HCT116 (cell line): Measurements from ENCODE around the gene LRRC7. TPM values are rescaled to one million over a fixed set of nuclear protein-coding genes. Genes with fewer than 3 reads are reported as not detected.

Experiments
- ATAC-seq: fragments of 200-7000 bp; cut with Tn5 transposase; 2 replicates; pipeline ENCODE4 v1.9.1; 2020; ENCODE audit warnings: mild to moderate bottlenecking, moderate library complexity
- BruUV-seq: library from RNA; stranded (reverse); fragments of 400-500 nt; replicated peaks from 2 replicates; lab custom pipeline; 2021; lab: Mats Ljungman, UMichigan
- CTCF ChIA-PET: fragments of 300-600 bp; sonication (Branson Sonifier 250); formaldehyde crosslinking; loops from one replicate; lab custom pipeline; 2021; ENCODE audit warnings: antibody characterized with exemption; lab: Charles Lee
- POLR2A ChIA-PET: fragments of 300-600, 350-600 bp; sonication (Branson Sonifier 250); formaldehyde crosslinking; loops from one replicate; lab custom pipeline; 2021; ENCODE audit warnings: antibody characterized with exemption; lab: Charles Lee
- RAD21 ChIA-PET, 2 experiments: fragments of 300-600 bp; sonication (Branson Sonifier 250); formaldehyde crosslinking; loops; one replicate each; lab custom pipeline; 2023; ENCODE audit warnings: low total read pairs in 2 of 2; ENCODE audit not compliant: uncharacterized antibody in 2 of 2, unreplicated experiment in 2 of 2, low non-redundant PET in 1 of 2; lab: Charles Lee
- DNase-seq: peaks from one replicate; pipeline ENCODE4 v3.0.0-alpha.2; 2010; ENCODE audit warnings: low read depth, low spot score
- H2AFZ ChIP-seq: fragments of 200-600 bp; shearing (Covaris generic), sonication (generic); 2 replicates; pipeline ENCODE4 v1.6.1; 2017; ENCODE audit warnings: low read depth, mixed run types, mixed read lengths, antibody characterized with exemption, low read length; ENCODE audit not compliant: poor library complexity, severe bottlenecking
- H3K27ac ChIP-seq: 2 replicates; pipeline ENCODE4 v1.5.1; 2012; ENCODE audit warnings: low read depth, low read length
- H3K27me3 ChIP-seq: fragments of 200-600 bp; sonication (generic); 2 replicates; pipeline ENCODE4 v1.6.1; 2016; ENCODE audit warnings: mixed run types, low read length, mixed read lengths; ENCODE audit not compliant: insufficient read depth
- H3K36me3 ChIP-seq, 2 experiments: fragments of 200-500 bp in 1 of 2; fragments of 200-600 bp in 1 of 2; sonication (Bioruptor generic) in 1 of 2; sonication (generic) in 1 of 2; 2 replicates each; pipeline versions ENCODE4 v1.5.1 to v1.6.1; 2014 to 2016; ENCODE audit warnings: low read length in 2 of 2, inconsistent platforms in 1 of 2, mixed read lengths in 1 of 2, mixed run types in 1 of 2; ENCODE audit not compliant: insufficient read depth in 2 of 2, control insufficient read depth in 1 of 2
- H3K4me1 ChIP-seq, 2 experiments: fragments of 200-600 bp in 1 of 2; sonication (generic) in 1 of 2; 2 replicates each; pipeline versions ENCODE4 v1.5.1 to v1.6.1; 2012 to 2017; ENCODE audit warnings: low read length in 2 of 2, inconsistent platforms in 1 of 2, mild to moderate bottlenecking in 1 of 2, mixed read lengths in 1 of 2, mixed run types in 1 of 2, moderate library complexity in 1 of 2; ENCODE audit not compliant: insufficient read depth in 2 of 2, control insufficient read depth in 1 of 2
- H3K4me2 ChIP-seq: fragments of 200-600 bp; sonication (generic); 2 replicates; pipeline ENCODE4 v1.6.1; 2017; ENCODE audit warnings: mixed run types, low read length, mixed read lengths
- H3K4me3 ChIP-seq, 2 experiments: fragments of 200-600 bp in 1 of 2; sonication (generic) in 1 of 2; replicated peaks in 1 of 2; 2 replicates each; pipeline ENCODE4 v1.5.1; 2011 to 2016; ENCODE audit warnings: low read length in 2 of 2, control low read depth in 1 of 2, low read depth in 1 of 2, mild to moderate bottlenecking in 1 of 2, mixed read lengths in 1 of 2, mixed run types in 1 of 2
- H3K79me2 ChIP-seq: fragments of 200-600 bp; sonication (generic); 2 replicates; pipeline ENCODE4 v1.6.1; 2017; ENCODE audit warnings: mild to moderate bottlenecking, mixed run types, low read length, moderate library complexity, mixed read lengths; ENCODE audit not compliant: insufficient read depth
- H3K9ac ChIP-seq: fragments of 200-600 bp; sonication (generic); 2 replicates; pipeline ENCODE4 v1.6.1; 2016; ENCODE audit warnings: low read length, mixed read lengths
- H3K9me2 ChIP-seq: fragments of 200-600 bp; sonication (generic), shearing (Covaris generic); 2 replicates; pipeline ENCODE4 v1.6.1; 2017; ENCODE audit warnings: mixed run types, mild to moderate bottlenecking, moderate library complexity; ENCODE audit not compliant: insufficient read depth
- H3K9me3 ChIP-seq, 2 experiments: fragments of 200-500 bp in 1 of 2; fragments of 200-600 bp in 1 of 2; sonication (Bioruptor generic) in 1 of 2; sonication (generic) in 1 of 2; 2 replicates each; pipeline ENCODE4 v1.6.1; 2014 to 2017; ENCODE audit warnings: low read length in 2 of 2, mixed read lengths in 2 of 2, inconsistent platforms in 1 of 2, low read depth in 1 of 2, mild to moderate bottlenecking in 1 of 2, mixed run types in 1 of 2, moderate library complexity in 1 of 2; ENCODE audit not compliant: control insufficient read depth in 1 of 2, insufficient read depth in 1 of 2
- H4K20me1 ChIP-seq: fragments of 200-600 bp; sonication (generic), shearing (Covaris generic); 2 replicates; pipeline ENCODE4 v1.6.1; 2017; ENCODE audit warnings: mixed run types, mild to moderate bottlenecking, moderate library complexity; ENCODE audit not compliant: insufficient read depth
- CTCF ChIP-seq, 3 experiments: fragments of 200-600 bp in 1 of 3; sonication (generic) in 1 of 3; IDR thresholded peaks in 2 of 3; conservative IDR thresholded peaks in 1 of 3; 2 replicates each; pipeline ENCODE4 v1.5.1; 2012 to 2017; ENCODE audit warnings: low read depth in 2 of 3, low read length in 2 of 3, antibody characterized with exemption in 1 of 3, borderline replicate concordance in 1 of 3, control low read depth in 1 of 3, mild to moderate bottlenecking in 1 of 3, mixed read lengths in 1 of 3, mixed run types in 1 of 3, moderate library complexity in 1 of 3; ENCODE audit not compliant: insufficient read depth in 1 of 3
- EZH2 ChIP-seq: fragments of 200-600 bp; sonication (generic); IDR thresholded peaks from 2 replicates; pipeline ENCODE4 v1.6.1; 2017; ENCODE audit warnings: antibody characterized with exemption, mixed run types
- POLR2A ChIP-seq: IDR thresholded peaks from 2 replicates; pipeline ENCODE4 v1.7.0; 2011; ENCODE audit warnings: borderline replicate concordance; ENCODE audit not compliant: insufficient read depth, insufficient read length; ENCODE audit errors: extremely low read depth
- POLR2AphosphoS5 ChIP-seq: IDR thresholded peaks from 2 replicates; pipeline ENCODE4 v1.6.1; 2011; ENCODE audit warnings: mild to moderate bottlenecking, low read depth, low read length, moderate library complexity
- RAD21 ChIP-seq: IDR thresholded peaks from 2 replicates; pipeline ENCODE4 v1.6.1; 2012; ENCODE audit warnings: low read depth, mild to moderate bottlenecking
- REST ChIP-seq: IDR thresholded peaks from 2 replicates; pipeline ENCODE4 v1.6.1; 2012; ENCODE audit warnings: low read depth
- SIN3A ChIP-seq: IDR thresholded peaks from 2 replicates; pipeline ENCODE4 v1.6.1; 2012; ENCODE audit warnings: low read depth
- SP1 ChIP-seq: IDR thresholded peaks from 2 replicates; pipeline ENCODE4 v1.6.1; 2012; ENCODE audit warnings: low read depth
- SRF ChIP-seq: IDR thresholded peaks from 2 replicates; pipeline ENCODE4 v1.6.1; 2012; ENCODE audit warnings: low read depth
- TCF7L2 ChIP-seq: IDR thresholded peaks from 2 replicates; pipeline ENCODE4 v1.7.0; 2011; ENCODE audit warnings: borderline replicate concordance, inconsistent platforms; ENCODE audit not compliant: insufficient read depth, insufficient read length; ENCODE audit errors: extremely low read depth
- ZBTB33 ChIP-seq: IDR thresholded peaks from 2 replicates; pipeline ENCODE4 v1.6.1; 2011; ENCODE audit warnings: mild to moderate bottlenecking, low read length, moderate library complexity; ENCODE audit not compliant: insufficient replicate concordance; ENCODE audit errors: extremely low read depth
- intact Hi-C: fragments of 100-400 bp; cut with micrococcal nuclease; formaldehyde crosslinking; loops from 2 replicates; pipeline ENCODE4 v1.10.0; 2022
- total RNA-seq: library from RNA; stranded (reverse); gene quantifications from one replicate; pipeline ENCODE4 v1.2.1, GENCODE V29; 2021; ENCODE audit not compliant: unreplicated experiment

Gene LRRC7
- total RNA-seq, 1 experiment from 2014 or later: not detected

- ChIA-PET CTCF (no interaction called here), POLR2A (no interaction called here), RAD21 (no interaction called here)
- Histone ChIP-seq H3K79me2 (no peaks in the 10 kb centered on the region), H3K9me3 (no peaks in the 10 kb centered on the region), H3K27ac (no peak overlapping the region), H4K20me1 (no peaks in the 10 kb centered on the region), H3K27me3 (no peaks in the 10 kb centered on the region), H3K4me1 (no peaks in the 10 kb centered on the region), H3K4me3 (no peak overlapping the region), H3K9ac (no peak overlapping the region), H2AFZ (no peak overlapping the region), H3K9me2 (no peaks in the 10 kb centered on the region), H3K4me2 (no peak overlapping the region), H3K36me3 (no peaks in the 10 kb centered on the region; a peak in 1 of 4 replicates)
- DNase-seq (no peak), ATAC-seq (no peak)
- intact Hi-C loops: no loop called here
- BruUV-seq: no TSS peak
- TF ChIP-seq ZBTB33: no peak
- TF ChIP-seq POLR2A: no peak
- no peak for TF ChIP-seq RAD21
- TF ChIP-seq TCF7L2: no peak
- TF ChIP-seq EZH2: no peak
- TF ChIP-seq SP1: no peak
- TF ChIP-seq POLR2AphosphoS5: no peak
- TF ChIP-seq SIN3A: no peak
Measured at GRCh38 chr1:70150444-70150843, 582.7 kb downstream of the LRRC7 start.

GRCh38 chr1:70153739-70154138 lies 586.0 kb downstream of the LRRC7 start:
- no peak overlapping the region for H3K4me3 ChIP-seq
- no peaks in the 10 kb centered on the region for H4K20me1 ChIP-seq
- no peaks in the 10 kb centered on the region for H3K79me2 ChIP-seq
- TF ChIP-seq CTCF (IDR thresholded peaks at IDR 0.05 in 2 of 3, conservative IDR thresholded peaks at IDR 0.05 in 1 of 3; ENCODE audit: borderline replicate concordance in 1 of 3, insufficient read depth in 1 of 3, low read depth in 2 of 3, low read length in 2 of 3) (peak in 1 of 3 experiments; percentile 8; a peak in 1 of 6 replicates), REST (no peak), SRF (no peak)
- H3K9me2 ChIP-seq: no peaks in the 10 kb centered on the region
- no TSS peak for BruUV-seq
- H3K9ac ChIP-seq: no peak overlapping the region
- H3K4me2 ChIP-seq: no peak overlapping the region
- no peaks in the 10 kb centered on the region for H3K36me3 ChIP-seq
- no peak overlapping the region for H2AFZ ChIP-seq
- H3K27me3 ChIP-seq: no peaks in the 10 kb centered on the region
- intact Hi-C loops: no loop called here
- H3K9me3 ChIP-seq: no peaks in the 10 kb centered on the region
- POLR2A ChIA-PET: no interaction called here
- peak; percentile 72 for ATAC-seq
- no peak for DNase-seq
- RAD21 ChIA-PET: no interaction called here
- CTCF ChIA-PET: interaction anchor here (0.9 kb wide), 1 partner anchor 20 kb away, joined by 3 read pairs; no protein-coding TSS in a partner anchor
- peaks cover 0 to 3% of the 10 kb centered on the region in 2 experiments; a peak in 2 of 4 replicates for H3K4me1 ChIP-seq
- H3K27ac ChIP-seq: no peak overlapping the region
